Mesenchymal stem cell (in vitro differentiated cells and primary cell): ENCODE measurements around the gene MIOX.

Experiments
- DNase-seq: peaks from one replicate; pipeline ENCODE4 v3.0.0-alpha.2; 2013
- H2AFZ ChIP-seq: one replicate; pipeline ENCODE4 v1.6.1; 2013; ENCODE audit warnings: low read depth, mild to moderate bottlenecking, control low read depth, inconsistent platforms, low read length, moderate library complexity
- H2AK5ac ChIP-seq: 2 replicates; pipeline ENCODE4 v1.6.1; 2013; ENCODE audit warnings: low read length, moderate library complexity, mild to moderate bottlenecking, inconsistent platforms; ENCODE audit not compliant: severe bottlenecking
- H2BK120ac ChIP-seq: one replicate; pipeline ENCODE4 v1.6.1; 2013; ENCODE audit warnings: low read depth, mild to moderate bottlenecking, inconsistent platforms, low read length, moderate library complexity
- H2BK12ac ChIP-seq, 2 experiments: one replicate each; pipeline ENCODE4 v1.6.1; 2013; ENCODE audit warnings: inconsistent platforms in 2 of 2, low read length in 2 of 2, mild to moderate bottlenecking in 2 of 2, moderate library complexity in 2 of 2, control low read depth in 1 of 2
- H2BK15ac ChIP-seq: one replicate; pipeline ENCODE4 v1.6.1; 2013; ENCODE audit warnings: mild to moderate bottlenecking, low read depth, inconsistent platforms; ENCODE audit not compliant: poor library complexity, severe bottlenecking
- H2BK5ac ChIP-seq: 2 replicates; pipeline ENCODE4 v1.6.1; 2013; ENCODE audit warnings: low read depth, mild to moderate bottlenecking, low read length, control low read depth, inconsistent platforms; ENCODE audit not compliant: poor library complexity, severe bottlenecking
- H3K14ac ChIP-seq, 2 experiments: one replicate each; pipeline ENCODE4 v1.6.1; 2013; ENCODE audit warnings: inconsistent platforms in 2 of 2, low read length in 2 of 2, control low read depth in 1 of 2, mild to moderate bottlenecking in 1 of 2, moderate library complexity in 1 of 2
- H3K18ac ChIP-seq, 2 experiments: one replicate each; pipeline ENCODE4 v1.6.1; 2013; ENCODE audit warnings: inconsistent platforms in 2 of 2, low read length in 2 of 2, control low read depth in 1 of 2, low read depth in 1 of 2, mild to moderate bottlenecking in 1 of 2
- H3K23ac ChIP-seq, 2 experiments: one replicate each; pipeline ENCODE4 v1.6.1; 2013; ENCODE audit warnings: inconsistent platforms in 2 of 2, low read length in 2 of 2, mild to moderate bottlenecking in 2 of 2, moderate library complexity in 2 of 2, control low read depth in 1 of 2
- H3K27ac ChIP-seq: 2 replicates; pipeline ENCODE4 v1.5.1; 2013; ENCODE audit warnings: mild to moderate bottlenecking, moderate library complexity, low read length, control low read depth, inconsistent platforms; ENCODE audit not compliant: poor library complexity, severe bottlenecking
- H3K27me3 ChIP-seq, 2 experiments: 2 replicates each; pipeline versions ENCODE4 v1.6.1 to v1.7.0; 2013; ENCODE audit warnings: low read length in 2 of 2, mild to moderate bottlenecking in 2 of 2, moderate library complexity in 2 of 2, control low read depth in 1 of 2, inconsistent platforms in 1 of 2; ENCODE audit not compliant: control insufficient read depth in 1 of 2, insufficient read depth in 1 of 2
- H3K36me3 ChIP-seq, 2 experiments: 2 replicates each; pipeline versions ENCODE4 v1.6.1 to v1.7.0; 2013; ENCODE audit warnings: low read length in 2 of 2, control low read depth in 1 of 2, inconsistent platforms in 1 of 2, low read depth in 1 of 2, mild to moderate bottlenecking in 1 of 2; ENCODE audit not compliant: insufficient read depth in 2 of 2, control insufficient read depth in 1 of 2
- H3K4ac ChIP-seq, 2 experiments: one replicate each; pipeline ENCODE4 v1.6.1; 2013; ENCODE audit warnings: inconsistent platforms in 2 of 2, low read length in 2 of 2, mild to moderate bottlenecking in 2 of 2, moderate library complexity in 2 of 2, control low read depth in 1 of 2, low read depth in 1 of 2
- H3K4me1 ChIP-seq: 2 replicates; pipeline ENCODE4 v1.6.1; 2013; ENCODE audit warnings: low read depth, low read length, control low read depth; ENCODE audit not compliant: control insufficient read depth, insufficient read depth
- H3K4me2 ChIP-seq: 2 replicates; pipeline ENCODE4 v1.6.1; 2013; ENCODE audit warnings: low read length, mild to moderate bottlenecking, inconsistent platforms; ENCODE audit not compliant: poor library complexity, severe bottlenecking
- H3K4me3 ChIP-seq, 2 experiments: 2 replicates each; pipeline versions ENCODE4 v1.5.1 to v1.7.0; 2013; ENCODE audit warnings: low read length in 2 of 2, mild to moderate bottlenecking in 2 of 2, control low read depth in 1 of 2, low read depth in 1 of 2; ENCODE audit not compliant: insufficient read depth in 1 of 2
- H3K79me1 ChIP-seq: replicated peaks from 2 replicates; pipeline ENCODE4 v1.6.1; 2013; ENCODE audit warnings: mild to moderate bottlenecking, control low read depth, low read length, inconsistent platforms; ENCODE audit not compliant: poor library complexity, severe bottlenecking
- H3K9ac ChIP-seq: 2 replicates; pipeline ENCODE4 v1.7.0; 2013; ENCODE audit warnings: mild to moderate bottlenecking, low read length, moderate library complexity
- H3K9me3 ChIP-seq: 2 replicates; pipeline ENCODE4 v1.7.0; 2013; ENCODE audit warnings: mild to moderate bottlenecking, low read length; ENCODE audit not compliant: control insufficient read depth
- H4K8ac ChIP-seq: one replicate; pipeline ENCODE4 v1.6.1; 2013; ENCODE audit warnings: inconsistent platforms, mild to moderate bottlenecking, low read length, moderate library complexity
- H4K91ac ChIP-seq: one replicate; pipeline ENCODE4 v1.6.1; 2013; ENCODE audit warnings: mild to moderate bottlenecking, low read length, inconsistent platforms
- WGBS: methylation state at CpG from one replicate; pipeline ENCODE4 v1.1.7; 2013; ENCODE audit warnings: mixed read lengths; 5-methylcytosine and 5-hydroxymethylcytosine counted together

The MIOX gene

DNA sequence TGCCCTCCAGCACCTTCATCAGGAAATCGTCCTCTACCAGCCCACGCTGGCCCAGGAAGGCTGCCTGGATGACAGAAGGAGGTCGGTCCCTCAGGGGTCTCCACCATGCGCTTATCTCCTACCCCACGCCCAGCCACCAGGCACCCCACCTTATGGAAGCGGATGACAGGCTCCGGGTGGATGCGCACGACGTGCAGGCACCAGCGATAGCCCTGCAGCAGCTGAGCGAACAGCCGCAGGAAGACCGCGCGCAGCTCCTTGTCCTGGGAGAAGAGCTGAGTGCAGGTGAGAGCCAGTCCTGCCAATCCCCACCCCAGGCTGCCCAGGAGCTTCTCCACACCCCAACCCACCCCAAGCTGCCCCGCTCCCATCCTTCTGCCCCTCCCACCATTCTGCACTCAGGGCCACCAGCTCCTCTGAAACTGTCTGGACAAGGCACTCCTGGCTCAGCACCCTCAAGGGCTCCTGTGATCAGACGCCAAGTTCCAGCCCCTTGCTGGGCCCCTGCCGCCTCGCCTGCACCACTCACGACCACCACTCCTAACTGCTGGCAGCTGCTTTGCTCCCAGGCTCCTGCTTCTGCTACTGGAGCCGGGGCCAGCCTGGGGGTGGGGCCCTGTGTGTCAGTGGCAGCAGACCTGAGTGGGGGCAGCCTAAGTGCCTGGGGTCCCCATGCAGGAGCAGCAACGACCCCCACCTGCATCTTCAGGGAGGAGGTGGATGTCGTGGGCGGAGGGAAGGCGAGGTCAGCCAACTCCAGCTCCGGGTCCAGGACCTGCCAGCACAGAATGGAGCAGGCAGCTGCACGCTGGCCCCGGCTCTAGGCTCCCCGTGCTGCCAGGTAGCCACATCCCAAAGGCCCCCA is 21.4 kb upstream of the MIOX start:
- Histone ChIP-seq H3K36me3 (peaks cover 67 to 79% of the 10 kb centered on the region in 2 experiments), H3K4ac (no peak overlapping the region), H3K23ac (no peak overlapping the region), H3K4me3 (no peak overlapping the region), H2BK15ac (no peak overlapping the region), H3K9ac (no peak overlapping the region), H2AK5ac (no peak overlapping the region), H2BK120ac (no peak overlapping the region), H3K79me1 (peaks cover 49% of the 10 kb centered on the region), H2BK12ac (no peak overlapping the region), H3K4me2 (no peak overlapping the region), H3K27ac (no peak overlapping the region), H2BK5ac (no peak overlapping the region), H3K27me3 (no peaks in the 10 kb centered on the region), H4K8ac (no peak overlapping the region), H4K91ac (no peak overlapping the region), H3K14ac (no peak overlapping the region), H3K18ac (no peak overlapping the region), H3K9me3 (no peaks in the 10 kb centered on the region), H2AFZ (no peak overlapping the region), H3K4me1 (peaks cover 24% of the 10 kb centered on the region)
- WGBS = 97% methylated on average over 30 of the region's 30 CpGs
- DNase-seq = no peak

DNA sequence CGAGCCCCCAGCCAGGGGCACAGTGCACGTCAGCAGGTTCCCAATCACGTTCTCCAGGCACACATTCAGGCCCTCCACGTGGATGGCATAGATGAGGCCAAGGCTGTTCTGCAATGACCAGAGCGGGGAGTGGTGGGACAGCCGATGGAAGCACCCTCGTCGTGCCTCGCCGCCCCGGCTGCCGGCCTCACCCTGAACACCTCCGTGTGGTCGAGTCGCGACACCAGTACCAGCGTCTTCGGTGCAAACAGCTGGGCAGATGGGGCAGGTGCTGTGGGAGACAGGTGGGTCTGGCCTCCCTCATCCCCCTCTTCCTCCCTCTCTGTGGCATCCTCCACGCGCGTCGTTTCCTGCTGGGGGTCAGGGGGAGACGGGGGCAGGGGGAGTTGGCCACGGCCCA is 19.3 kb upstream of the MIOX start:
- peaks cover 44% of the 10 kb centered on the region for H3K4me1 ChIP-seq
- H3K18ac ChIP-seq = no peak overlapping the region
- no peak overlapping the region for H3K27ac ChIP-seq
- no peak overlapping the region for H2BK120ac ChIP-seq
- H3K14ac ChIP-seq = no peak overlapping the region
- no peaks in the 10 kb centered on the region for H3K27me3 ChIP-seq
- no peak overlapping the region for H3K4ac ChIP-seq
- no peak overlapping the region for H2BK12ac ChIP-seq
- no peak overlapping the region for H2BK5ac ChIP-seq
- no peak overlapping the region for H2BK15ac ChIP-seq
- H3K9me3 ChIP-seq = no peaks in the 10 kb centered on the region
- peaks cover 38% of the 10 kb centered on the region for H3K79me1 ChIP-seq
- no peak overlapping the region for H3K9ac ChIP-seq
- WGBS = 96% methylated on average over 22 of the region's 24 CpGs
- no peak overlapping the region for H3K4me3 ChIP-seq
- peaks cover 48 to 74% of the 10 kb centered on the region in 2 experiments for H3K36me3 ChIP-seq
- H3K23ac ChIP-seq = no peak overlapping the region
- no peak overlapping the region for H4K91ac ChIP-seq
- H4K8ac ChIP-seq = no peak overlapping the region
- H3K4me2 ChIP-seq = no peak overlapping the region
- no peak for DNase-seq
- no peak overlapping the region for H2AK5ac ChIP-seq
- H2AFZ ChIP-seq = no peak overlapping the region

DNA sequence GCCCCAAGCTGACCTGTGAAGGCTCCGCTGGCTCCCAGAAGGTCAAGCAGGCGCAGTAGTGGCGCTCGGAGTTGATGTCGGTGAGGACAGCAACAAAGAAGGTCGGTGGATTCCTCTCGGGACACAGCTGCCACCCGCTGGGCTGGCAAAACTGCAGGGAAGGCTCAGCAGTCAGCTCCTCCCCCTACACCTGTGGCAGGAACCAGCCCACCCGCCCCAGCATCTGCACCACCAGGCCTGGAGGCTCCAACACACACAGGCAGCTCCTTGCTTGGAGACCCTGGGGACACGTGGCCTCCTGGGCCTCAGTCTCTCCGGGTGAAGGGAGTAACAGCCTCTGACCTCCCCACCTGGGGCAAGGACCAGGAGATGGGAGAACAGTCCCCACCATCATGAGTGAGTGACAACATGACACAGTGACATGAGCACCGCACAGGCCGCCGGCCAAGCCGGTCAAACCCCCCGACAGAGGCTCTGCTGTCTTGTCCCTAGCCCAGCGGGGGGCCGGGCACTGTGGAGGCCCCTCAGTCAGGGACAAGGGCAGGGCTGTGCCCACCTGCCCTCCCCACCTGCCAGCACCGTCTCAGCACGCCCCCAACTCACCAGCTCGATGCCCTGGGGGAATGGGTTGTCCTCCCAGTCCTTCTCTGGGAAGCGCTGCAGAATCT is 18.8 kb upstream of the MIOX start:
- H4K8ac ChIP-seq = no peak overlapping the region
- H3K14ac ChIP-seq = no peak overlapping the region
- no peak overlapping the region for H3K4ac ChIP-seq
- no peak overlapping the region for H3K23ac ChIP-seq
- H3K79me1 ChIP-seq = peaks cover 38% of the 10 kb centered on the region
- no peak overlapping the region for H3K4me2 ChIP-seq
- no peak overlapping the region for H2BK5ac ChIP-seq
- H3K9me3 ChIP-seq = no peaks in the 10 kb centered on the region
- no peak for DNase-seq
- H2BK15ac ChIP-seq = no peak overlapping the region
- no peak overlapping the region for H3K4me3 ChIP-seq
- WGBS = 97% methylated on average over 22 of the region's 22 CpGs
- no peak overlapping the region for H2AK5ac ChIP-seq
- H3K18ac ChIP-seq = no peak overlapping the region
- H2BK12ac ChIP-seq = no peak overlapping the region
- H3K36me3 ChIP-seq = peaks cover 45 to 74% of the 10 kb centered on the region in 2 experiments
- no peak overlapping the region for H4K91ac ChIP-seq
- no peak overlapping the region for H3K9ac ChIP-seq
- H3K27me3 ChIP-seq = no peaks in the 10 kb centered on the region
- peaks cover 50% of the 10 kb centered on the region for H3K4me1 ChIP-seq
- no peak overlapping the region for H2AFZ ChIP-seq
- no peak overlapping the region for H3K27ac ChIP-seq
- H2BK120ac ChIP-seq = no peak overlapping the region

DNA sequence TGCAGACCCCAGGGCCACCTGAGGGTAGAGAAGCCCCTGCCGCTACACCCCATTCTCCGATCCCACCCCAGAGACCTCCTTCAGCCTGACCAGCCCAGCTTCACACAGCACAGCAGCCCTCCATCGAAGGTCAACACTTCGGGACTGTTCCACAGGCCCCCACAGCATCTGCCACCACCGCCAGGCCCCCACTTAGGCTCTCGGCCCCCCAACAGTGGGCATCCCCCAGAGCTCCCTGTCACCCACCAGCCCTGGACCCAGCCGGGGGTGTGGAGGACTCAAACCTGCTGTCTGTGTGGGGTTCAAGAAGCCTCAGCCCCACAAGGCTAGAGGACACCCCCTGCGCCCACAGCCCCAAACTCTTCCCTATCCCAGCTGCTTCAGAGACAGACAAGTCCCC is 18.0 kb upstream of the MIOX start:
- H3K4me3 ChIP-seq = no peak overlapping the region
- H2BK120ac ChIP-seq = no peak overlapping the region
- no peaks in the 10 kb centered on the region for H3K9me3 ChIP-seq
- H3K4ac ChIP-seq = no peak overlapping the region
- peaks cover 34% of the 10 kb centered on the region for H3K79me1 ChIP-seq
- peaks cover 57% of the 10 kb centered on the region for H3K4me1 ChIP-seq
- no peak overlapping the region for H3K9ac ChIP-seq
- H2AFZ ChIP-seq = no peak overlapping the region
- no peak overlapping the region for H3K23ac ChIP-seq
- H2BK12ac ChIP-seq = no peak overlapping the region
- no peak overlapping the region for H2BK5ac ChIP-seq
- no peak overlapping the region for H3K14ac ChIP-seq
- no peak overlapping the region for H2BK15ac ChIP-seq
- H4K8ac ChIP-seq = no peak overlapping the region
- H2AK5ac ChIP-seq = no peak overlapping the region
- H3K36me3 ChIP-seq = peaks cover 37 to 71% of the 10 kb centered on the region in 2 experiments
- no peak overlapping the region for H3K4me2 ChIP-seq
- H3K18ac ChIP-seq = no peak overlapping the region
- H3K27ac ChIP-seq = no peak overlapping the region
- H4K91ac ChIP-seq = no peak overlapping the region
- no peak for DNase-seq
- no peaks in the 10 kb centered on the region for H3K27me3 ChIP-seq
- WGBS = 95% methylated on average over 8 of the region's 8 CpGs
